GM19455 (cell line): Measurements from ENCODE around the gene CD247.

Experiments
- ATAC-seq: cut with Tn5 transposase; IDR thresholded peaks from one replicate; pipeline ENCODE4 v1.9.1; 2021; ENCODE audit not compliant: unreplicated experiment

CD247 gene

DNA sequence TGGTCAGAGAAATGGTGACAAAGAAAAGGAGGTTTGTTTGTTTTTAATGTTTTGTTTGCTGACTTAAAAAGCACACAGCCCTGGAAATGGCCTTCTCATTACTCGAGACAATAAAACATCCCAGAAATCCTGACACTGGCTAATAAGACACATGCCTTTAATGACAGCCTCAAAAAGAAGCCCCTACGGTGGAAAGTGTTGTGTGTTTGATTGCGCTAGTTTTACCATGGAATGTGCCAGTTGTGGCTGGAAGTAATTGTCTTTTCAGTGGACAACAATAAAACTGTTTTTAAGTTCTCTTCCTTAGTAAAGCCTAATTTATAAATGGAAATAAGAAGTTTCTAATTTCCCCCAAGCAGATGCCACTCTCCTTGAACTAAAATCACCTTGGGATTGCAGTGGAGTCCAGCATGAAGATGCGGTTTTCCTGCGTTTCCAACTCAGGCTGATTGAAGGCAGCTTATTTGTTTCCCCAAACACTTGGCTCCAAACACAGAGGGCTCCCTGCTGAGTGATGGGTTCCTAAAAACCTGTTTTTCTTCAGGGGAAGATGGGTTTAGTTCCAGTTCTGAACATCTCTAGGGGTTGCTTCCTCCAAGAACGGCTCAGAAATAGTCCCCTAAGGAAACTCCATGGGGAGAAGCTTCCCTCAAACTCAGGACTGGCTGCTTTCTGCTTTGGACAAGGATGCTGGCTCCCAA, 54.3 kb downstream of the CD247 start:
- no peak for ATAC-seq

DNA sequence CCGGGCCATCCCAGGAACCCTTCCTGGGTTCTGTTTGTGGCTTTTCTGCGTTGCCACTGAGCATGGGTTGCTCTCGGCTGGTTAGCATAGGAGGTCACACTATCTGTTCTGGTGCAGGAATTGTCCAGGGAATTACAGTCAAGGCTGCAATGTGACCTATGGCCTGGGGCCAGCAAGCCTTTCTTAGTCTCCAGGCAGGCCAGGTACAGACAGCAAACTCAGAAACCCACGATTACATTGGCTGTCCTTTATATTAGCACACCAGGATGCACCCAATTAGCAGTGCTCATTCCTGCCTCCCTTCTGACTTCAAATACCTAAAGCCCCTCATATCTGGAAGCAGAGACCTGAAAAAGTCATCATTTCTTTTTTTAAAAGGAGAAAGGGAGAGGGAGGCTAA, 55.2 kb downstream of the CD247 start:
- no peak for ATAC-seq

DNA sequence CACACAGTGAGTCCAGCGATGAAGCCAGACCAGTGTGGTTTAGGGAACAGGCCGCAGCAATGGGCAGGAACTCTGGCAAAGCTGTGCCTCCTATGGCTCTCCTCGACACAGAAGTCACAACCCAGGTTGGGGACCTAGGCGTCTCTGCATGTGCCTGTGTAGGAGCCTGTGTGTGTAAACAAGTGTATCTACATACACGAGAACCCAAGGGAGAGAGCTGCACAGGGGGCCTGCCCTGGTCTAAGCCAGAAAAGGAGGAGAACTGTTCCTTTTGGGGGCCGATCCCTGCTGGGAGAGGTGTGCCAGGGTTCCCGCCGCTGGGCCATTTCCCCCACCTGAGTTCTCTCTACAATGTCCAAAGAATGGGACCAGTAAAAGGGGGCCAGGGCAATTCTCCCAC, 56.0 kb downstream of the CD247 start:
- ATAC-seq: no peak

DNA sequence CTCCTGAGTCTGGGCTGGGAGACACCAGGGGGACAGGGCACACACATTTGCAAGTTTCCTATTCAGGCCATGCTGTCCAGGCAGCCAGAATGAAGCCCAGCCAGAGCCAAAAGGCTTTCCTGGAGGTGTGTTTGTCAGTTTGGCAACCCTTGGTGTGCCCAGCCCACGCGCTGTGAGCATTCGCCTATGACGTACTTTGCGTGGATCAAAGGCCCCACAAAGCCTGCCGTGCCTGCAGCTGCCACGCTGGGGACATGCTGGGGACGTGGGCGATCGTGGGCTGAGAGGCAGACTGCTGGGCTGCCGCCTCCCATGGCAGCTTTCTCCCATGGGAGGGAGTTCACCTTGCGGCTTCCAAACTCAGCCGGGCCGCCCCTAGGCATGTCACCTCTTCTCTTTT, 57.5 kb downstream of the CD247 start:
- no peak for ATAC-seq

DNA sequence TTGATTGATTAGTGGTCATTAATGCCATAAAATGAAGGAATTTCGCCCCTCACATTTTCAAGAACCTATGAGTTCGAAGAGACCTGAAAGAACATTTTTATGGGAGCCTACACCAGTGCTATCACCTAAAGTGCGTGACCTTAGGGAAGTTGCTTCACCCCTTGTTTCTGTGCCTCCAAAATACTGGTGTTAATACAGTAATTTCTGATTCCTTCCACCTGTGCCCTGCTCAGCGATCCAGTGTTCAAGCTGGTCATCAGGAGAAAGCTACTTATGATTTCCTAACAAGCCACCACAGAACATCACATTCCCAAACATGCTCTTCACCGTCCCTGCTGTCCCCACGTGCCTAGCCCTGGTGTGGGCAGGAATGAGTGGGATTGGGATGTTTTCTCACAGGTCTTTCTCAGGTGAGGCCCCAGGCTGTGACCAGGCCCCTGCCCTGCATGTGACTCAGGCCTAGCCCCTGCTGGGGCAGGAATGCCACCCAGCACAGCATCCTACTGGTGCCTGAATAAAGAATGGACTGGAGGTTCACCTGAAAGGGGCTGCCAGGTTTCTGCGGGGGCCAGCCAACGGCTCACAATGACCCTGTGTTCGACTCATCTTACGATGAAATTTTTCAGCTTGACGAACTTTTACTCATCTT, 60.3 kb downstream of the CD247 start:
- ATAC-seq: no peak

DNA sequence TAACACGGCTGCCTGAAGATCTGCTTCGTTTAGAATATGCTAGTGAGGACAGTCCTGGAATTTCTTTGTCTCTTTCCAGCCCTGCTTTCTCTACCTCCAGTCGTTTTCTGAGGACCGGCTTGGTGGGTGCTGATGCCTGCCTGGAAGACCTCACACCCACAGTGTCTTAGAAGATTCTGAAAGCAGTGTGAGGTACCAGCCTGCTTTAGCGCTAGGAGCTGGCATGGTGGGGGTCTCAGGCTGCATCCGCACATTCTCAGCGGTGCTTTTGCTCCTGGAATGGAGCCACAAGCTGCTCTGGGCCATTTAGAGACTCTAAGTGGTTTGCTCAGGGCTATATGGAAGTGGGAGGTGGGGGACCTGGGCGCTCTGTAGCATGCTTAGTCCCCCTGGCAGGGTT, 61.4 kb downstream of the CD247 start:
- no peak for ATAC-seq

DNA sequence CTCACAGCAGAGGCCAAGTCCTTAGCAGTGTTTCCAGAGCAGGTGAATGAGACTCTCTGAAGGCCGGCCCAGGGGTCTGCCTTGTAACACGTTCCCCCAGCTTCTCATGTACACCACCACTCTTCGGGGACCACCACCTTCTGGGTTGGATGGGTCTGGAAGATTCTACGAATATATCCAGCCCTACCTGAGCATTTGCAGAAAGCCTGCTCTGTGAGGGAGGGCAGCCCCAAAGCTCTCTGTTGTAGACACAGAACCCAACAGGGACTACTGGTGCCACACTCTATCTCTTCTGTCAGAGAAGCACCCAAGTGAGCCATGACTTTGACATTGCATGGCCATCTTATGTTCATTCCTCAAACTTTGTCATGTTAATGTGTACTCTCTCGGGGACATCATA, 61.8 kb downstream of the CD247 start:
- no peak for ATAC-seq

DNA sequence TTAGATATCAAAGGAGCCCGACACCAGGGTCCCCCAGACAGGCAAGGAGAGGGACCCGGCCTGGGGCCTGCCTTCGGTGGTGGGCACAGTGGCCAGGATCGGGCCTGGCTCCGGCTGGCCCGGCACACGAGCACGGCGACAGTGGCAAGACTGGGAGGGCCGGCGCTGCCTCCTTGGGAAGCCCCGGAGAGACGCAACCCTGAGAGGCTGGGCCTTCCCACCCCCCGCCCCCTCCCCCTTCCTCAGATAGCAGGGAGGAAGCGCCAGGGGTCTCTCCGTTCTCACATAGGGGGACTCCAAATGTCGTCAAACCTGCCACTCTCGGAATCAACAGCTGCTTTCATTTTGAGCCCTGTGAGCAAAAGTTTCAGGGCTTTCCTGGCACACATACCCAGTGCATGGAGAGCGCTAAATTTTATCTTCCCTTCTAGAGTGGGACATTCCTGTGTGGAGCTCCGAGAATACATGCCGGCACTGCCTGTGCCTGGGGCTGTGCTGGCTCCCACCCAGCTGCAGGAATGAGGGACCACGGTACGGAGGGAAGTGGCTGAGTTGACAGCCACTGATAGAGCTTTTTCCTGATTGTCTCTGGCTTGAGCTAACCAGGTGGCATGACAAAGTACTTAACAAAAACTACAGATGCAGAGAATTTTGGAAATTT, 62.4 kb downstream of the CD247 start:
- ATAC-seq: peak; percentile 27

DNA sequence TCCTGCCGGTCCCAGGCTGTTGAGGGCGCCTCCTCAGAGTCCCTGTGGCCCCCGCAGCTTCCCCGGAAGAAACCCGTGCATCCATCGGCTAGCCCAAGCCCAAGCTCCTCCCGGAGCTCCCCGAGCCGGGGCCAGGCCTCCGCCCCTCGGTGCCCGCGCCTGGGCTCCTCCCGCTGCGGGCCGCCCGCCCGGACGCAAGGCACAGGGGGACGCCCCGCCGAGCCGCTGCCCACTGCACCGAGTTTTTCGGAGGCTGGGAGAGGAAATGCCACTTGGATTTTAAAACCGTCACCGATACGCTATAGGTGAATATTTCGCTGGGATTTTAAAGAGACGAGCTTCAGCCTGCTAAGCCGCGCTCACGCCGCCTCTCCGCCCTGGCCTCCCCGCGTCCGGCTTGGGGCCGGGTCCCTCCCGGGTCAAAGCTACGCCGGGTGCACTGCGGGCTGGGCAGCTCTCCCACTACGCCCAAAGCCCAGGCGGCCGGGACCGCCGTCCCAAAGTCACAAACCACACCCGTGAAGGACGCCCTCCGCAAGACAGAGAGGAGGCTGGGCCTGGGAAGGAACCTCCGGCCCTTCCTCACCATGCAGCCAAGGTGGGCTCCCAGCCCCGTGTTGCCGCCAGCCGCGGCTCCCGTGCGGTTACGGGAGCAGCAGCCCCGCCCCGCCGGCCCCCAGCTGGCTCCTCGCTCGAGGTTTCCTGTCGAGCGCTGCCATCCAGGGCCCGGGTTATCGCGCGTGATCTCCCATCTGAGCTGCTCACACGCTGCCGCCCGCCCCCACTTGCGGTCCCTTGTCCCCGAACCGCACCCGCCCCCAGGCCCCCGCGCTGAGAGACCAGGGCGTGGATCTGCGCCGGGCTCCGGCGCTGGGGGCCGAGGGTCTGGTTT, 63.2 kb downstream of the CD247 start:
- peak; percentile 67 for ATAC-seq

DNA sequence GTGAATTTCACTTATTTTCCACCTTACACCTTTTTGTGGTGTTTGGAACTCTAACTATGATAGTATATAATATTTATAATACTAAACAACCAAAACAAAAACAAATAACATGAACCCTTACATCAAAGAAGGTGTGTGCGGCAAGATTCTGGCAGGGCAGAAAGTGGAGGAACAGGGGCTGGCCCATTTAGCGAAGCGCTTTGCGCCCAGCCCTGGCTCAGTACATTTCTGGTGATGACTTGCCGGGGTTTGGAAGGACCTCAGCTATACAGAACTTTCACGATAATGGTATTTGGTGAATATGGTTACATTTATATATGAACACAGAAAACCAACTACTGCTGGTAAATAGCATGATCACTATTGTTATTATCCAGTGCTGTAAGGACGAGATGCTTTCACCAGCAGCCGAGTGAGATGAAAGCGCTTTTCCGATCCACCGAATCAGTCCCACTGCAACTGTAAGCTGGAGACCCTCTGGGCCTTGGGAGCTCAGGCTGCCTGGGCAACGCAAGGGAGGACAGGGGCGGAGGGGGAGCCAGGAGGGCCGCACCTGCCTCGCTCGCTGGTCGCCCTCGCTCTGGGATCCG, 63.9 kb downstream of the CD247 start:
- ATAC-seq: no peak

DNA sequence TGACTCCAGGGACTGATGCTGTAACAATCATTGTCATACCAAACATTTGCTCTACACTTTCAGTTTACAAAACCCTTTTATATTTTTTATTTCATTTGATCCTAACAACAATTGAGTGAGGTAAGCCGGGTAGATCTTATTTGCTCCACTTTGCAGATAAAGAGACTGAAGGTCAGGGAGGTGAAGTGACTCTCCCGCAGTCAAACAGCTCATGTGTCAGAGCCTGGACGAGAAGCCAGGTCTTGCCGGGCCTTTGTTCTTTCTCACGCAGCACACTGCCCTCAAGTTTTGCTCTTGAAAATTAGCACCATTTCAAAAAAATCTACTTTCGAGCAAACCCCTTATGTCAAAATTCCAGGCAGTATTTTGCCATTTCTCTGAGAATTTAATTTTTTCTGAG, 65.2 kb downstream of the CD247 start:
- no peak for ATAC-seq

DNA sequence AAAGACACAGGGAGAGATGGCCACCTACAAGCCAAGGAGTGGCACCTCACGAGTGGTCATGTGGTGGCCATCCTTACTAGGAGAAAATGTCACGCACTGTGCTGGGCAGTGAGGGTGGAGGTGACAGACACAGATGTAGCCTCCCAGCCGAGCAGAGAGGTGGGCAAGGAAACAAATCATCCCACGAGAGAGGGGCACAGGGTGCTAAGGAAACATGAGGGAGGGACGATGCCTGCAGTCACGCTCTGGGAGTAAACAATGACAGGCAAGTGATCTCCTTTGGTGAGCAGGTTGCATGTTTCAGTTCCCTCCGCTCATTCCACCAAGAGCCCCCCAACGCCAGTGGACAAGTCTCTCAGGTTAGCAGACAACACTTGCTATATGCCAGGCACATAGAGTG, 65.8 kb downstream of the CD247 start:
- ATAC-seq: no peak

DNA sequence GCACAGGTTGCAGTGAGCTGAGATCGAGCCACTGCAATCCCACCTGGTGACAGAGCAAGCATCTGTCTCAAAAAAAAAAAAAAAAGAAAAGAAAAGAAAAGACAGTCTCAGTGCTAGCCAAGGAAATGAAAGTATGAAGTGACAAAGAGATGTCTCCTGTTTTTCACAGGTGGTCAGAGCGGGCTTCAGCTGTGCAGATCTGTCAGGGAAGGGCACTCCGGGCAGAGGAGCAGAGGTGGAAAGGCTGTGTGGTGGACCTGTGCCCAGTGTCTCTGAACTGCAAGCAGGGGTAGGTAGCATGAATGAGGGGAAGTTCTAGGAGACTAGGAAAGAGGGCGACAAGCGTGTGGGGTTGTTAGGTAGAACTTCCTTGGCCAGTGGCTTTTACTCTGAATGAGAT, 67.5 kb downstream of the CD247 start:
- ATAC-seq: no peak

DNA sequence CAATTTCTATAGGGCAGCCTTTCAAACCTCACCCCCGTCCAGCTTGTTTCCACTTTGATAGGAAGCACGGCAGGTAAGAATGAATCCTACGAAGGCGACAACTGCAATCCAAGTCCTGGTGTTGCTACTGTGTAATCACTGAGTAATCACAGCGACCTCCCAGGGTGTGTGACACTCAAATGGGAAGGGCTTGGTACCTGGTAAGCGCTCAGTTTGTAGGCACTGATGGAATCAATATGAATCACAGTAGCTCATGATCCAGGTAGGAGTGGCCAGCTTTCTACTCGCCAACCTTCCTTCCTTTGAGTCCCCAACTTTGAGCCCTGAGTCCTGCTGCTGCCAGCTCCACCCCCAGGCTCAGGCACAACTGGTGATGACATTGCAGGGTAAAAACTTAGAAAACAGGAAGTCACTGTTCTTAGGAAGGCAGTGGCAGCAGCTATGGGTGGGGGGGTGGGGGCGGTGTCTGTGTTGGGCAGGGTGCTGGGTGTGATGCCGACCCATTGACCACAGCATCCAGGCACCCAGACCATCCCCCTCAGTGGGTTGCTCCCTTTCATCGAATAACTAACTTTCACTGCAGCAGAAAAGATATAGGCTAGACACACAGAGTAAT, 70.7 kb downstream of the CD247 start:
- ATAC-seq: no peak

DNA sequence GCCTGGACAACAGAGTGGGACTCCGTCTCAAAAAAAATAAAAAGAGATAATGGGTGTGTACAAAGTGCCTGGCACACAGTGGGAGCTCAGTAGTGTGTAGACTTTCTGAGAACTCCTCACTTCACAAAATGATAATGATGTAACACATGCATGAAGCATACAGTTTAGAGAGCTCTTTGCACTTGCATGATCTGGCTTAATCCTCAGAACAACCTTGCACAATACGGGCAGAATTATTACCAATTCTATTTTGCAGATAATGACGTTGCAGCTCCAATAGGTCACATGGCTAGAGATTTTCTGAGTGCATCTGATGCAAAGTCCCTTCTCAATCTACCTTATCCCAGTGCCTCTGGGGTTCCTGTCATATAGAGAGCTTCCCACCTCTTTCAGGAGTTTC, 71.4 kb downstream of the CD247 start:
- ATAC-seq: no peak

DNA sequence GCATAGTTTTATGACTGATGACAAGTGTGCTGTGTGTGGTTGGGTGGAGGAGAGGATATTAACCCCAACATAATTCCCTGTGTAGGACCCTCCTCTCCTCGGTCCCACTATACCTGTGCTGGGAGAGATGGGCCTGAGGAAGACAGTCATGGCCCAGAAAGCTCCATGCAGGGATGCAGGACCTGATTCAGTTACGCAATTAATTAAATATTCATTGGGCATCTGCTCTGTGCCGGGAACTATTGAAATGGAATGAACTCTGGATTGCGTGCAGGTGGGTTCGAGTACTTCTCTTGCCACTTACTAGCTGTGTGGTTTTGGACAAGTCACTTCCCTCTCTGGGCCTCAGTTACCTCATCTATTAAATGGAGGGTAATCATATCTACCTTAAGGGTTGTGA, 74.6 kb downstream of the CD247 start:
- no peak for ATAC-seq

DNA sequence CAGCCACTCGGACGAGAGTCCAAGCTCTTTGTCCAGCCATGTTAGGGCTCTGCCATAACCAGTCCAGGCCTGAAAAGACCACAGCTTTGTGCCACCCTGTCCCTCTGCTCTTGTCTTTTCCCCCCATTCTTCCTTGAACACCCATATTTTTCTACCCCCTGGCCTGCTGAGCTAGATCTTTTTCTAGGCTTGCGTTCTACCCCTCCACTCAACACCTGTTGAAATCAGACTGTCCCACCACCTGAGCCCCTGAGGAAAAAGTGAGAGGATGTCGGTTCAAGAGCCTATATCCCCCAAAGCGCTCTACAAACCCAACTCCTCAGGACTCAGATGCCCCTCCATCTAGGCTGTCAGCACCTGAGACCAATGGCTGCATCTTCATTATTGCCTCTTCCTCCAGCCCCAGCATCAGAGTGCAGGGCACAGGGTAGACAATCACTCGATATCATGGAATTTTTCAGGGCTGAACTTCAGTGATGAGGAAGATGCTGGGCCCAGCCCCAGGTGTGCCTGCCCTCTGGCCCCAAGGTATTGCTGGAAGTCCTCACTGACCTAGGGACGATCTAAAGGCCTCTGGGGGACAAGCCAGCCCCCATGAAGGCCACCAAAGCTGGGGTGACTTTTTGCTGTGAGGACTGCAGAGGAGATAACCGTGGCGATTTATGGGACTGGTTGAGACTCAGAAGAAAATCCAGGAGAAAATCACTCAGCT, 75.3 kb downstream of the CD247 start:
- ATAC-seq: no peak

DNA sequence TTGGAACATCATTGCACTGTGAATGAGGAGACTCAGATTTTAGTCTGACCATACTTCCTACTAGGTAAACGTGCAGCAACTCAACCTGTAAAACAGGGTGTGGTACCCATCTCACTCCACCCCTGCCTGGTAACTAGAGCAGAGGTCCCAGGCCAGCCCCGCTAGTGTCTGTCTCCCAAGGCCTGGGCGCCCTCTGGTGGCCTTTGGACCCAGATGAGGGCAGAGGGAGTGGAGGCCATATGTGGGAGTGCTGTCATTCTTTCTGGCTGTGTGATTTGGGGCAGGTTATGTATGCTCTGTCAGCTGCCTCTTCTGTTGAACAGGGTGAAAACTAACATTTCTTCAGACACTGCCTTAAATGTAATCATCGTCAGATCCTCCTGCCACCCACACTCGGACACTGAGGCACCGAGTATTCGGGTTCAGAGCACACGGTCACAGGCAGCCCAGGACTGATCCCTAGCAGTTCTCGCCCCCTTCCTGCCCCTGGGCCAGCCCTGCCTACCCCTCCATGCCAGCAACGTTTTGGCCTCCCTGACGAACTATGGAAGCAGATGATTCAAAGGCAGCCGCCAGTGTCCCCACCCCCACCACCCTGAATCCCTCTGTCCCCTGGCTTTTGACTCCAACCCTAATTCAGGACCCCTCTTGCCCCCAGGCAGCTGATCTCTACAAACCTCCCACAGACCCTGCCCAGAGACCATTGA, 76.0 kb downstream of the CD247 start:
- peak; percentile 82 for ATAC-seq

DNA sequence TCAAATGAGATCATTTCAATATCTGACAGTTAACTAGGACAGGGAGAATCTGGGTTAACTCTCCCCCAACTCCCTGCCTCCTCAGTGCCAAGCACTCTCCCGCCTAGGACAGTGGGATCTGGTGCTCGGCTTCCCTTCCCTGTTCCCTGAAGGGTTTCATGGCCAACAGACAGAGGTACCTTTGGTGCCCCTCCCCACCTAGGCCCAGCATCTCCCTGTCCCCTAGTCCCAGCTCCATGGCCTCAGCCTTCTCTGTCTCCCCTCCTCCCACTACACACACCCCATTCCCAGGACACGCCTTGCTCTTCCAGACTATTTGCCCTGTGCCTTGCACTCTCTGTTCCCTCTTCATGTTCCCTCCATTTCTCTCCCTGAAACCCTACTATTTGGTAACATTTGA, 77.1 kb downstream of the CD247 start:
- no peak for ATAC-seq
